ENCODE measurements around the gene VDR. TPM values are rescaled to one million over a fixed set of nuclear protein-coding genes. Genes with fewer than 3 reads are reported as not detected.

Gene VDR
- total RNA-seq, 1 donor from 2014 or later = 0.52 TPM

DNA sequence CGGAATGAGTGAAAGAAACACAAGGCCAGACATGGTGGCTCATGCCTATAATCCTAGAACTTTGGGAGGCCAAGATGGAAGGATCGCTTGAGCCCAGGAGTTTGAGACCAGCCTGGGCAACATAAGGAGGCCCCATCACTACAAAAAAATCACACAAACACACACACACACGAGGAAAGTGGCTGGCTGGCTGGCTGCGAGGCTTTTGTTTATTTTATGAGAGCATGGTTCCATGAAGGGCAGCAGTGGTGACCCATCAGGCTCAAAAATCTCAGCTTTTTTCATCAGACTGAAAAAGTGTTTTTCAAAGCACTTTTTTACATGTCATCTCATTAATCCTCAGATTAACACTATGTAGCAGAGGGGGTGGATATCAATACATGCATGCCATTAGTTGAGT, 27.7 kb downstream of the VDR start:
- Histone ChIP-seq H3K27me3 (ENCODE audit: control insufficient read depth in 3 of 3, insufficient read depth in 3 of 3, low read length in 3 of 3) (no peaks in the 10 kb centered on the region), H3K4me3 (ENCODE audit: low read length in 3 of 3) (no peak overlapping the region), H3K4me1 (ENCODE audit: control insufficient read depth in 3 of 3, insufficient read depth in 3 of 3, low read length in 3 of 3) (peaks cover 0 to 5% (median 0%) of the 10 kb centered on the region in 3 donors), H3K9me3 (ENCODE audit: control insufficient read depth in 3 of 3, low read length in 3 of 3) (no peaks in the 10 kb centered on the region), H3K27ac (ENCODE audit: low read depth, low read length) (no peak overlapping the region), H3K36me3 (ENCODE audit: control insufficient read depth in 3 of 3, insufficient read depth in 3 of 3, low read length in 3 of 3) (no peaks in the 10 kb centered on the region), H3K9ac (ENCODE audit: low read depth in 1 of 3, low read length in 3 of 3) (no peak overlapping the region)

GRCh38 chr12:47876440-47876960, 28.3 kb downstream of the VDR start:
- H3K9ac ChIP-seq (ENCODE audit: low read depth in 1 of 3, low read length in 3 of 3) = no peak overlapping the region
- H3K27ac ChIP-seq (ENCODE audit: low read depth, low read length) = no peak overlapping the region
- H3K27me3 ChIP-seq (ENCODE audit: control insufficient read depth in 3 of 3, insufficient read depth in 3 of 3, low read length in 3 of 3) = no peaks in the 10 kb centered on the region
- H3K4me3 ChIP-seq (ENCODE audit: low read length in 3 of 3) = no peak overlapping the region
- no peaks in the 10 kb centered on the region for H3K4me1 ChIP-seq (ENCODE audit: control insufficient read depth in 3 of 3, insufficient read depth in 3 of 3, low read length in 3 of 3)
- no peaks in the 10 kb centered on the region for H3K9me3 ChIP-seq (ENCODE audit: control insufficient read depth in 3 of 3, low read length in 3 of 3)
- no peaks in the 10 kb centered on the region for H3K36me3 ChIP-seq (ENCODE audit: control insufficient read depth in 3 of 3, insufficient read depth in 3 of 3, low read length in 3 of 3)

DNA sequence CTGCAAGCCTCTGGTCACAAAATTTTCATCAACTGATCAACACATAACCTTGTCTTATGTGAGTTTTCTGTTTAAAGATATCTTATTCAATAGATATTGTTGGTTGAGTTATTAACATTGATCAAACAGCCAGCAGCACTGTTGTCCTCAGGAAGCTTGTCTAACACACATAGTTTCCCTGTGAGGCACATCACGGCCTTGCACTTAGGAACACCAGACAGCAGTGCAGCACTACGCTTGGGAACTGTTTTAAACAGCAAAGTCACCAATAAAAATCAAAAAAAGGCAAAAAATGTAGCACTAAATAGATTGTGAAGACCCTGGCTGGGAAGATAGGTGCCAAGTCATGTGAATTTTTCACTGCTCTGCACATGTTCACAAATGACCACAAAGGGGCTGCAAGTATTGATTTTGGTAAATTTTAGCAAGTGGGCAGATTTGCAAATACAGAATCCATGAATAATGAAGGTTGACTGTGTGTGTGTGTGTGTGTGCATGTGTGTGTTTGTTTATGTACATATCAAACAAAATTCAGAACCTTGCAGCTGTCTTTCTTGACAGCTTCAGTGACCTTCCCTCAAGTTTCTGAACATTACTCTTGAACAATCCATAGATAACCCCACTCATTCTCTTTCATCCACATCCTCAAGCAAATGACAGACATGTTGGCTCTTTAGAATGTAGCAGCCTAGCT, 28.9 kb downstream of the VDR start:
- Histone ChIP-seq H3K4me1 (ENCODE audit: control insufficient read depth in 3 of 3, insufficient read depth in 3 of 3, low read length in 3 of 3) (peaks cover 2 to 4% (median 2%) of the 10 kb centered on the region in 3 donors), H3K9ac (ENCODE audit: low read depth in 1 of 3, low read length in 3 of 3) (no peak overlapping the region), H3K27me3 (ENCODE audit: control insufficient read depth in 3 of 3, insufficient read depth in 3 of 3, low read length in 3 of 3) (no peaks in the 10 kb centered on the region), H3K27ac (ENCODE audit: low read depth, low read length) (no peak overlapping the region), H3K36me3 (ENCODE audit: control insufficient read depth in 3 of 3, insufficient read depth in 3 of 3, low read length in 3 of 3) (no peaks in the 10 kb centered on the region), H3K9me3 (ENCODE audit: control insufficient read depth in 3 of 3, low read length in 3 of 3) (no peaks in the 10 kb centered on the region), H3K4me3 (ENCODE audit: low read length in 3 of 3) (no peak overlapping the region)

GRCh38 chr12:47874316-47874715, 30.5 kb downstream of the VDR start:
- Histone ChIP-seq H3K9ac (ENCODE audit: low read depth in 1 of 3, low read length in 3 of 3) (no peak overlapping the region), H3K4me1 (ENCODE audit: control insufficient read depth in 3 of 3, insufficient read depth in 3 of 3, low read length in 3 of 3) (peaks cover 14 to 18% (median 17%) of the 10 kb centered on the region in 3 donors), H3K27ac (ENCODE audit: low read depth, low read length) (no peak overlapping the region), H3K4me3 (ENCODE audit: low read length in 3 of 3) (no peak overlapping the region), H3K27me3 (ENCODE audit: control insufficient read depth in 3 of 3, insufficient read depth in 3 of 3, low read length in 3 of 3) (no peaks in the 10 kb centered on the region), H3K9me3 (ENCODE audit: control insufficient read depth in 3 of 3, low read length in 3 of 3) (no peaks in the 10 kb centered on the region), H3K36me3 (ENCODE audit: control insufficient read depth in 3 of 3, insufficient read depth in 3 of 3, low read length in 3 of 3) (no peaks in the 10 kb centered on the region)

- Histone ChIP-seq H3K9me3 (ENCODE audit: control insufficient read depth in 3 of 3, low read length in 3 of 3) (no peaks in the 10 kb centered on the region), H3K36me3 (ENCODE audit: control insufficient read depth in 3 of 3, insufficient read depth in 3 of 3, low read length in 3 of 3) (no peaks in the 10 kb centered on the region), H3K27me3 (ENCODE audit: control insufficient read depth in 3 of 3, insufficient read depth in 3 of 3, low read length in 3 of 3) (no peaks in the 10 kb centered on the region), H3K9ac (ENCODE audit: low read depth in 1 of 3, low read length in 3 of 3) (peak overlapping the region in 1 of 3 donors; percentile 62), H3K27ac (ENCODE audit: low read depth, low read length) (peak overlapping the region; percentile 54), H3K4me1 (ENCODE audit: control insufficient read depth in 3 of 3, insufficient read depth in 3 of 3, low read length in 3 of 3) (peaks cover 19 to 25% (median 20%) of the 10 kb centered on the region in 3 donors), H3K4me3 (ENCODE audit: low read length in 3 of 3) (peak overlapping the region in 2 of 3 donors; percentile 15 to 55)
These were observed 34.5 kb downstream of the VDR start for GRCh38 chr12:47870175-47870781.

GRCh38 chr12:47868552-47869031, 36.2 kb downstream of the VDR start:
- peaks cover 19 to 25% (median 20%) of the 10 kb centered on the region in 3 donors for H3K4me1 ChIP-seq (ENCODE audit: control insufficient read depth in 3 of 3, insufficient read depth in 3 of 3, low read length in 3 of 3)
- no peaks in the 10 kb centered on the region for H3K9me3 ChIP-seq (ENCODE audit: control insufficient read depth in 3 of 3, low read length in 3 of 3)
- no peaks in the 10 kb centered on the region for H3K36me3 ChIP-seq (ENCODE audit: control insufficient read depth in 3 of 3, insufficient read depth in 3 of 3, low read length in 3 of 3)
- no peak overlapping the region for H3K9ac ChIP-seq (ENCODE audit: low read depth in 1 of 3, low read length in 3 of 3)
- H3K27ac ChIP-seq (ENCODE audit: low read depth, low read length) = no peak overlapping the region
- H3K4me3 ChIP-seq (ENCODE audit: low read length in 3 of 3) = no peak overlapping the region
- H3K27me3 ChIP-seq (ENCODE audit: control insufficient read depth in 3 of 3, insufficient read depth in 3 of 3, low read length in 3 of 3) = no peaks in the 10 kb centered on the region

DNA sequence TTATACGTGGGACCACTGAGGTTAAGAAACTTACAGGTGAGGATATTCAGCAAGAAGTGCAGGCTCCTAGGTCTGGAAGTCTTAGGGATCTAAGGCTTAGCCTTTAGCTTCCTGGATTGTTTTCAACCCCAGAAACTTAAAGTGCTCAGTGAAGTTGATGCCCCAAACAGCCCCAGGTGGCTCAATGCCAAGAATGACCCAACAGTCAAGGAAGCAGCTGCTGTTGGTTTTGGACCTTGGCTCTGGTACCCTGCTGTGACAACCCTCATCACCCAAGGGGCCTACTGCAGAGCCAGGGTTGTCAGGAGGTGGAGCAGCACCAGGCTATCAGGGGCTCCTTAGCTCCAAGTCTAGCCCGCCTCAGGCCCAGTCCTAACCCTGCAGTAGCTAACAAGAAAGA, 36.8 kb downstream of the VDR start:
- peaks cover 19 to 25% (median 20%) of the 10 kb centered on the region in 3 donors for H3K4me1 ChIP-seq (ENCODE audit: control insufficient read depth in 3 of 3, insufficient read depth in 3 of 3, low read length in 3 of 3)
- H3K36me3 ChIP-seq (ENCODE audit: control insufficient read depth in 3 of 3, insufficient read depth in 3 of 3, low read length in 3 of 3) = no peaks in the 10 kb centered on the region
- H3K27me3 ChIP-seq (ENCODE audit: control insufficient read depth in 3 of 3, insufficient read depth in 3 of 3, low read length in 3 of 3) = no peaks in the 10 kb centered on the region
- no peak overlapping the region for H3K4me3 ChIP-seq (ENCODE audit: low read length in 3 of 3)
- H3K9me3 ChIP-seq (ENCODE audit: control insufficient read depth in 3 of 3, low read length in 3 of 3) = no peaks in the 10 kb centered on the region
- no peak overlapping the region for H3K27ac ChIP-seq (ENCODE audit: low read depth, low read length)
- peak overlapping the region in 1 of 3 donors; percentile 14 for H3K9ac ChIP-seq (ENCODE audit: low read depth in 1 of 3, low read length in 3 of 3)

DNA sequence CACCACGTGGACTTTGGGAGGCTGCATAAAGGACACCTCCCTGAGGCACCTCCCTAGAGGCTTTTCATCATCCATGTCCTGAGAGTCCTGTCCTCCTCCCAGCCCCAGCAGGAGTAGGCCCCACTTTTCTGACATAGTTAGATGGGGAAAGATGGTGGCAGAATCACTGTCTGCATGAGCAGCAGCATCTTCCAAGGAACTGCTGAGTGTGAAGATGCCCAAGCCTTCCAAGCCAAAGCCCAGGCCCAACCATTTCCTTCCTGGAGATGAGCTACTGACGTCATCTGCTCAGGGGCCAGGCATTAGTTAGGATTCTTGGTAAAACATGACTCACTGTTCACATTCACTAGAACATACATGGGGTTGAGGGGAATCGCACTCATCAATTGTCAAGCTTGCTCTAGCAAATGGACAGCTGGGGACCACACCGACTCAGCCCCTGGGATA, 37.3 kb downstream of the VDR start:
- Histone ChIP-seq H3K9me3 (ENCODE audit: control insufficient read depth in 3 of 3, low read length in 3 of 3) (no peaks in the 10 kb centered on the region), H3K36me3 (ENCODE audit: control insufficient read depth in 3 of 3, insufficient read depth in 3 of 3, low read length in 3 of 3) (no peaks in the 10 kb centered on the region), H3K4me1 (ENCODE audit: control insufficient read depth in 3 of 3, insufficient read depth in 3 of 3, low read length in 3 of 3) (peaks cover 19 to 25% (median 20%) of the 10 kb centered on the region in 3 donors), H3K4me3 (ENCODE audit: low read length in 3 of 3) (no peak overlapping the region), H3K27me3 (ENCODE audit: control insufficient read depth in 3 of 3, insufficient read depth in 3 of 3, low read length in 3 of 3) (no peaks in the 10 kb centered on the region), H3K27ac (ENCODE audit: low read depth, low read length) (no peak overlapping the region), H3K9ac (ENCODE audit: low read depth in 1 of 3, low read length in 3 of 3) (no peak overlapping the region)

DNA sequence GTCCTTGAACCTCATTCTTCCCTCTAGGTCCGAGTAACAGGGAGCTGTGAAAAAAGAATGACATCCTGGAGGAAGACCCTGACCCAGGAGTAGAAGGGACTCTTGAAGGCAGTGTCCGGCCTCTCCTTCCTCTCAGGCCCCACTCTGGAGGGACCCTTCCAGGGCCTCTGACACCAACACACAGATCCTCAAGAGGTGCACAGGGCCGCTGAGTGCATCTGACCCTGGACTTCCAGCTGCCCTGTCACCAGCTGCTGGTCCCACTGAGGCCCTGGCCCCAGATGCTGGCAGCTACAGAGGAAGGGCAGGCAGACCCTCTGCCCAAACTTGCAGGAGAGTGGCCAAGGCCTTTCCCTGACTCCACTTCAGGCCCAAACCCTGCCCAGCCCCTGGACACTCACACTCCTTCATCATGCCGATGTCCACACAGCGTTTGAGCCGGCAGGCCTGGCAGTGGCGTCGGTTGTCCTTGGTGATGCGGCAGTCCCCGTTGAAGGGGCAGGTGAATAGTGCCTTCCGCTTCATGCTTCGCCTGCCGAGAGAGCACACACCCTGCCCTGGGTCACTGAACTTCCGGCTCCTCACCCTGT, 40.1 kb downstream of the VDR start:
- Histone ChIP-seq H3K27ac (ENCODE audit: low read depth, low read length) (no peak overlapping the region), H3K36me3 (ENCODE audit: control insufficient read depth in 3 of 3, insufficient read depth in 3 of 3, low read length in 3 of 3) (no peaks in the 10 kb centered on the region), H3K9ac (ENCODE audit: low read depth in 1 of 3, low read length in 3 of 3) (no peak overlapping the region), H3K4me3 (ENCODE audit: low read length in 3 of 3) (no peak overlapping the region), H3K4me1 (ENCODE audit: control insufficient read depth in 3 of 3, insufficient read depth in 3 of 3, low read length in 3 of 3) (peaks cover 5 to 10% (median 7%) of the 10 kb centered on the region in 3 donors), H3K9me3 (ENCODE audit: control insufficient read depth in 3 of 3, low read length in 3 of 3) (no peaks in the 10 kb centered on the region), H3K27me3 (ENCODE audit: control insufficient read depth in 3 of 3, insufficient read depth in 3 of 3, low read length in 3 of 3) (no peaks in the 10 kb centered on the region)

DNA sequence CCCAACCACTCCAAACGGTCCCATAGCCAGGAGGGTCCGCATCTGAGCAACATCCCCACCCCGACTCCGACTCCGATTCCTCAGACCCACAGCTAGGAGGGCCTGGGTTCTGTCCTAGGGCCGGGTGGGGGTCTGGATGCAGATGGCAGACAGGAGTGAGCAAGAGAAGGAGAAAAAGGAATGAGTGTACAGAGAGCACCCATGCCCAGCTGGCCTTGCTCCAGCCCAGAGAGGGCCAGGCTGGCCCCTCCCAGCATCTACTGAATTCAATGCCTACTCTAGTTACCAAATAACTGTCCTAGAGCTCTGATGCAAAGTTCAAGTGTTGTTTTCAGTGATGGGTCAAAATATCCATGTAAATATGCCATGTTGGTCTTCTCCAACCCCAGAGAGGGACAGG, 40.8 kb downstream of the VDR start:
- no peaks in the 10 kb centered on the region for H3K27me3 ChIP-seq (ENCODE audit: control insufficient read depth in 3 of 3, insufficient read depth in 3 of 3, low read length in 3 of 3)
- no peak overlapping the region for H3K27ac ChIP-seq (ENCODE audit: low read depth, low read length)
- peaks cover 3 to 7% (median 5%) of the 10 kb centered on the region in 3 donors for H3K4me1 ChIP-seq (ENCODE audit: control insufficient read depth in 3 of 3, insufficient read depth in 3 of 3, low read length in 3 of 3)
- H3K36me3 ChIP-seq (ENCODE audit: control insufficient read depth in 3 of 3, insufficient read depth in 3 of 3, low read length in 3 of 3) = no peaks in the 10 kb centered on the region
- H3K9me3 ChIP-seq (ENCODE audit: control insufficient read depth in 3 of 3, low read length in 3 of 3) = no peaks in the 10 kb centered on the region
- no peak overlapping the region for H3K9ac ChIP-seq (ENCODE audit: low read depth in 1 of 3, low read length in 3 of 3)
- H3K4me3 ChIP-seq (ENCODE audit: low read length in 3 of 3) = no peak overlapping the region

Data from skeletal muscle tissue (tissue), 4 donors.